Cardiac muscle cell (in vitro differentiated cells and primary cell): ENCODE measurements around the gene DDX4. TPM values are rescaled to one million over a fixed set of nuclear protein-coding genes. Genes with fewer than 3 reads are reported as not detected.

Experiments used
- DNase-seq, 2 donors: peaks; one replicate each; pipeline versions ENCODE4 v3.0.0 to v3.0.0-alpha.2; 2010 to 2017; ENCODE audit warnings: low read depth in 1 of 2, low spot score in 1 of 2
- H3K27ac ChIP-seq: fragments of 200-600 bp; sonication (generic); 2 replicates; pipeline ENCODE4 v1.5.1; 2016
- H3K27me3 ChIP-seq: fragments of 200-600 bp; sonication (generic); 2 replicates; pipeline ENCODE4 v1.6.0; 2016; ENCODE audit warnings: control low read depth
- H3K36me3 ChIP-seq: fragments of 200-600 bp; sonication (generic); 2 replicates; pipeline ENCODE4 v1.5.1; 2016; ENCODE audit warnings: control low read depth
- H3K4me1 ChIP-seq: fragments of 200-600 bp; sonication (generic); 2 replicates; pipeline ENCODE4 v1.8.1; 2017; ENCODE audit warnings: low read depth, mild to moderate bottlenecking, mixed run types
- H3K4me3 ChIP-seq: fragments of 200-600 bp; sonication (generic); 2 replicates; pipeline ENCODE4 v1.5.1; 2016; ENCODE audit warnings: mild to moderate bottlenecking
- H3K9me3 ChIP-seq: fragments of 200-600 bp; sonication (generic); 2 replicates; pipeline ENCODE4 v1.5.1; 2017; ENCODE audit warnings: low read depth, mild to moderate bottlenecking, control low read depth
- polyA plus RNA-seq: library from polyadenylated mRNA; unstranded; fragments of >200 nt; fragmentation: Nextera tagmentation; extraction: Ambion mirVana; gene quantifications from 2 replicates; pipeline ENCODE4 v1.2.1, GENCODE V29; 2016
- total RNA-seq: library from RNA; depleted of rRNA; stranded (reverse); fragments of >200 nt; gene quantifications from 2 replicates; pipeline ENCODE4 v1.2.3, GENCODE V29; 2016
- TF ChIP-seq, protein P1 (sequence below): IDR thresholded peaks from 2 replicates; pipeline ENCODE4 v1.5.1; 2012; ENCODE audit warnings: low read depth, mild to moderate bottlenecking, low read length

Gene DDX4
- total and polyA plus RNA-seq, 2 experiments from 2014 or later, result not detected

- DNase-seq, result no peak
- TF ChIP-seq, protein P1, sequence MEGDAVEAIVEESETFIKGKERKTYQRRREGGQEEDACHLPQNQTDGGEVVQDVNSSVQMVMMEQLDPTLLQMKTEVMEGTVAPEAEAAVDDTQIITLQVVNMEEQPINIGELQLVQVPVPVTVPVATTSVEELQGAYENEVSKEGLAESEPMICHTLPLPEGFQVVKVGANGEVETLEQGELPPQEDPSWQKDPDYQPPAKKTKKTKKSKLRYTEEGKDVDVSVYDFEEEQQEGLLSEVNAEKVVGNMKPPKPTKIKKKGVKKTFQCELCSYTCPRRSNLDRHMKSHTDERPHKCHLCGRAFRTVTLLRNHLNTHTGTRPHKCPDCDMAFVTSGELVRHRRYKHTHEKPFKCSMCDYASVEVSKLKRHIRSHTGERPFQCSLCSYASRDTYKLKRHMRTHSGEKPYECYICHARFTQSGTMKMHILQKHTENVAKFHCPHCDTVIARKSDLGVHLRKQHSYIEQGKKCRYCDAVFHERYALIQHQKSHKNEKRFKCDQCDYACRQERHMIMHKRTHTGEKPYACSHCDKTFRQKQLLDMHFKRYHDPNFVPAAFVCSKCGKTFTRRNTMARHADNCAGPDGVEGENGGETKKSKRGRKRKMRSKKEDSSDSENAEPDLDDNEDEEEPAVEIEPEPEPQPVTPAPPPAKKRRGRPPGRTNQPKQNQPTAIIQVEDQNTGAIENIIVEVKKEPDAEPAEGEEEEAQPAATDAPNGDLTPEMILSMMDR, result no peak
- no peak overlapping the region for H3K27ac ChIP-seq
Observed at GRCh38 chr5:55860709-55861108, 122.8 kb downstream of the DDX4 start.

DNA sequence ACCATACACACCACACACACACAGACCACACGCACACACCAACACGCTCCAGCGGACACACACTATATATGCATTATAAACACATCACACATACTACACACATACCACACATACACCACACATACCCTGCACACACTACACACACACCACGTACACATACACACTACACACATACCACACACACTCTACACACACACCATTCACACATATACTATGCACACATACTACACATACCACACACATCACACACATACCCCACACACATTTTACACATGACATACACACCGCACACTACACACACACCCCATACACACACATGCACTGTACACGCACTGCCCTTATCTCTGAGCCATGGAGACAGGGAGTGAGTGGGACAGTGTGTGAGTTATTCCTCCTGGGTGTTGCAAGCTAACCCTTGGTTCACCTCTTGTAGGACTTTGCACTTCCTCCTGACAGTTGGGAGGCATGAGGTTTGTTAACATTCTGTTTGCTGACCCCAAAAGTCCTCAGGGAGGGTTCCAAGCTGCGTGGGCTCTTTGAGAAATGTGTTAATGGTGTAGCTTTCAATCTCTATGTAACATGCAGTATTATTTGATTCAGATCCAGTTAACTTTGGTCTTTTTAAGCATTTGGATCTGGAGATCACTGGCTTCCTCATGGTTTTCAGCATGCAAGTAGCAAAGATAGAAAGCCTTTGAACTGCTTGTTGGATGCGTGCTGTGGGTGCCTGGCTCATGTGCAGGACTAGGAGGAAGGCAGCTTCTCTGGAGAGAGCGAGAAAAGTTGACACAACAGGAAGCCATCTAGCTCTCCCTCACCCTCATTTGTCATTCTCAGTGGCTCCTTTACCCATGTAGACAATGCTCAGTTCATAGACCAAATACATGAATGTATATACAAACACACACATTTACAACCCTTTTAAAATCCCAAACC lies 127.0 kb downstream of the DDX4 start:
- Histone ChIP-seq H3K4me1 (no peaks in the 10 kb centered on the region), H3K9me3 (no peaks in the 10 kb centered on the region), H3K4me3 (no peak overlapping the region), H3K36me3 (no peaks in the 10 kb centered on the region), H3K27me3 (no peaks in the 10 kb centered on the region), H3K27ac (no peak overlapping the region)
- TF ChIP-seq, protein P1, result no peak
- DNase-seq, result peak in 1 of 2 donors; percentile 71

More at GRCh38 chr5:55860709-55861108, 122.8 kb downstream of the DDX4 start:
- Histone ChIP-seq H3K27me3 (no peaks in the 10 kb centered on the region), H3K36me3 (no peaks in the 10 kb centered on the region), H3K4me3 (no peak overlapping the region), H3K4me1 (no peaks in the 10 kb centered on the region), H3K9me3 (no peaks in the 10 kb centered on the region)

DNA sequence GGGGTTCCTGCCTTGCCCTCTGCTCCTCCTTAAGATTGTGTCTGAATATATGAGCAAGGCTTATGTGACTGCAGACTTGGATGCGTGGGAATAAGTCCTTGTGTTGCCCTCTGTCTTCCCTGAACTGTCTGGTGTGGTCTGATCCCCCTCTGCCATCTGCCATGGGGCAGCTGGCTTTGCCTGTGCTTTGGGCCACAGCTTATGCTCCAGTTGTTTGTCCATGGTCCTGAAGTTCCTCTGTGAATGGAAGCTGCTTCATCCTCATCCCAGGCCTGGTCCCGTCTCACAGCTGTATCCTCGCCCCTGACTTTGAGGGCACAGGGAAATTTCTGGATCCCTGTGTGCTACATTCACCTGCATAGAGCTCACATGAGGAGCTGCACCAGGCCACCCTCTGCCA lies 128.0 kb downstream of the DDX4 start:
- no peaks in the 10 kb centered on the region for H3K4me1 ChIP-seq
- H3K4me3 ChIP-seq, result no peak overlapping the region
- no peaks in the 10 kb centered on the region for H3K36me3 ChIP-seq
- H3K27ac ChIP-seq, result no peak overlapping the region
- TF ChIP-seq, protein P1, result no peak
- H3K9me3 ChIP-seq, result no peaks in the 10 kb centered on the region
- H3K27me3 ChIP-seq, result no peaks in the 10 kb centered on the region
- DNase-seq, result peak; percentile 43 to 52

DNA sequence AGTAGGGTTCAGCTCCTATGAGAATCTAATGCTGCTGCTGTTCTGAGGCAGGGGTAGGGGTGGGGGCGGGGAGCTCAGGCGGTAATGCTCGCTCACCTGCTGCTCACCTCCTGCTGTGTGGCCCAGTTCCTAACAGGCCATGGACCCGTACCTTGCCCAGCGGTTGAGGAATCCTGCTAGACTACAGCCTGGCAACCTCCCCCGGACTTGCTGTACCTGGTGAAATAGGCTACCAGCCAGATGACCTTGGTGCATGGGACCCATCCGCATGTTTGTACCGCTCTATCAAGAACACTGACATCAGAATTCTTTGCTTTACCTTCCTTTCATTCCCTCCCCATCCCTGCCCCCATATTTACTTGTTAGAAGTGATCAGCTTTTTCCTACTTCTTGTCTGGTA lies 128.6 kb downstream of the DDX4 start:
- no peak overlapping the region for H3K4me3 ChIP-seq
- no peaks in the 10 kb centered on the region for H3K9me3 ChIP-seq
- no peak overlapping the region for H3K27ac ChIP-seq
- DNase-seq, result no peak
- no peaks in the 10 kb centered on the region for H3K4me1 ChIP-seq
- TF ChIP-seq, protein P1, result no peak
- H3K36me3 ChIP-seq, result no peaks in the 10 kb centered on the region
- no peaks in the 10 kb centered on the region for H3K27me3 ChIP-seq

Other genes with a start within 250 kb of the DDX4 start
- 48.4 and 68.4 TPM in 2 replicates for gene PLPP1, start 203.1 kb upstream of the DDX4 start, total RNA-seq
- 37.5 and 50.5 TPM in 2 replicates for gene PLPP1, start 203.1 kb upstream of the DDX4 start, polyA plus RNA-seq
- gene SLC38A9, start 25.7 kb upstream of the DDX4 start, total RNA-seq, result 15.1 and 15.7 TPM in 2 replicates
- 14.4 TPM in 2 replicates for gene SLC38A9, start 25.7 kb upstream of the DDX4 start, polyA plus RNA-seq
- not detected in 2 replicates for gene IL31RA, start 113.3 kb downstream of the DDX4 start, total RNA-seq
- gene IL31RA, start 113.3 kb downstream of the DDX4 start, polyA plus RNA-seq, result not detected in 2 replicates